ENCODE results near the gene MBP.
A peak's percentile ranks its signal among the peaks of the same experiment; 100 is the strongest.
"Not testable (repeated sequence)": the region's sequence is repeated elsewhere in the genome, so short reads cannot be mapped to it uniquely, and the experiment has no call there.

The MBP gene

DNA sequence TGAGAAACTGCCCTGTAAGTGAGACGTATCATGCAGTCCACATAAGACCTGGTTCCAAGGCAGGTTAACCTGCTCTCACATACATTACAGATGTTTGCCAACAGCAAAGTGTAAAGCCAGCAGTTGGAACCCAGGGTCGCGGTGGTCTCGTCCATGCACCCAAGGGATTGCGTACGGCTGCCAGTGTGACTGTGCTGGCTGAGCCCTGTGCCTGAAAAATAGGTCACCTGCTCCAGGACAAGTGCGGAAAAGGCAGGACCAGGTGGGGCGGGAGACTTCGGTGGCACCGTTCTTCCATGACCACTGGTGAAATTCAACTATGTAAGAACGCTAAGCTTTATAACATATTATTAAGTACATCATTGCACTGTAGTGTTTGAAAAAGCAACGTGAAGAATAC lies 110.5 kb downstream of the MBP start:
- no peak for DNase-seq

DNA sequence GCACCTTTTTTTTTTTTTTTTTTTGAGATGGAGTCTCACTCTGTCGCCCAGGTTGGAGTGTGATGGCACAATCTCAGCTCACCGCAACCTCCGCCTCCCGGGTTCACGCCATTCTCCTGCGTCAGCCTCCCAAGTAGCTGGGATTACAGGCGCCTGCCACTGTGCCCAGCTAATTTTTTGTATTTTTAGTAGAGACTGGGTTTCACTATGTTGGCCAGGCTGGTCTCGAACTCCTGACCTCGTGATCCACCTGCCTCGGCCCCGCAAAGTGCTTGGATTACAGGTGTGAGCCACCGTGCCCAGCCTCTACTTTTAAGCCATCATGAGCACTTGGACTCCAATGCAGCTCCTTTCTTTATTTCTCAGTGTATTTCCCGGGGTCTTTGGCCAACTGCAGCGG lies 111.1 kb downstream of the MBP start:
- DNase-seq: not testable (repeated sequence)

DNA sequence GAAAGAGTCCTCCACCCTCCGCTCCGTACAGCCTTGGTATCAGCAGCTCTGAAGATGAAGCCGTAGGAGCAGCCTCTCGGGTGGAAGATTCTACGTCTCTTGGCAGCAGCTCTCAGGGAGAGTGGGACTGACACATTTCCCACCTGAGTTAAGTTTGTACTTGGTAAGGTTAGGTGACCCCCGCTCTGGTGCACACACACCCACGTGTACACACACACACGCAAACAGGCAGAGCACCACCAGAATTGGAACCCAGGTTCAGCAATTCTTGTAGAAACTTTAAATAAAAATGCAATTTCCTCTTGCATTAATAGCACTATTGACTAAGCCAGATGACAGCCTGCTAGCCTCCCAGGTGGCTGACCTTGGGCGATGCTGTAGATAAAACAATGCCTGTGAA lies 111.5 kb downstream of the MBP start:
- no peak for DNase-seq

DNA sequence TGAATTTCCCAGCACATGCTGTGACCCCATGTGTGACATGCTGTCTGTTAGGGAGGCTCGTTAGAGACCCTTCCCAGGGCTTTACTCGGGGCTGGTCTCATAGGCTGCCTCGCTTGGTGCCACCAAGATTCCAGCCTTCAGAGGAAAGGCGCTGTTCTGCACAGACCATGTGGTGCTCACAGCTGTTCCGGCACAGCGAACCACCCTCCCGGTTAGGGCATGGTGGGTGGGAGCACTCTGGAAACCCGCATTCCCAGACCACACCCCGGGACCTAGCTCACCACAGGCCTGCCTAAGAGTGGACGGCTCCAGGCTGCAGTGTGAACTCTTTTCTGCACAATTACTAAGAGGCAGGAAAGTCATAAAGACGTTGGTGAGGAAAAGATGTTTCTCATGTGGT lies 112.0 kb downstream of the MBP start:
- DNase-seq: no peak

DNA sequence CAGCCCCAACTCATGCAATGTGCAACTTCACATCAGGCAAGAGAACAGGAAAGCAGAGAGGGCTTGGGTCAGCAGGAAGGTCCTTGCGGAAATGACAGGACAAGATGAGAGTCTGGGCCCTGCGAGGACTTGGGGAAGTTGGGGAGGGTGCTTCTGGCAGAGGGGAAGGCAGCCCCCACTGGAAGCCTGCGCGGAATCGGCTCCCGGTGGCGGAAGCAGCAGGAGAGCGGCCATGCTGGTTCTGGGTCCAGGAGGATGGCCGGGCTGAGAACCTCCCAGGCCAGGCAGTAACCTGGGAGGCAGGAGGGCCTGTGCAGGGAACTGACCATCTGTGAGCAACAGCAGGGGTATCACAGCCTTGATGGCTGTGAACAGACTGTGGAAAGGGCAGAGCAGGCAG lies 112.9 kb downstream of the MBP start:
- no peak for DNase-seq

DNA sequence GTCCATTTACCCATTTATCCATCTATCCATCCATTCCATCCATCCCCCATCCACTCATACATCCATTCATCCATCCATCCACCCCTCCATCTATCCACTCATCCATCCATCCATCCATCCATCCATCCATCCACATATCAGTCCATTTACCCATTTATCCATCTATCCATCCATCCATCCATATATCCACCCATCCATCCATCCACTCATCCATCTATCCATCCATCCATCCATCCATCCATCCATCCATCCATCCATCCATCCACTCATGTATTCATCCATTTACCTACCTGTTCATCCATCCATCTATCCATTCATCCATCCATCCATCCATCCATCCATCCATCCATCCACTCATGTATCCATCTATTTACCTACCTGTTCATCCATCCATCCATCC lies 113.9 kb downstream of the MBP start:
- not testable (repeated sequence) for DNase-seq

DNA sequence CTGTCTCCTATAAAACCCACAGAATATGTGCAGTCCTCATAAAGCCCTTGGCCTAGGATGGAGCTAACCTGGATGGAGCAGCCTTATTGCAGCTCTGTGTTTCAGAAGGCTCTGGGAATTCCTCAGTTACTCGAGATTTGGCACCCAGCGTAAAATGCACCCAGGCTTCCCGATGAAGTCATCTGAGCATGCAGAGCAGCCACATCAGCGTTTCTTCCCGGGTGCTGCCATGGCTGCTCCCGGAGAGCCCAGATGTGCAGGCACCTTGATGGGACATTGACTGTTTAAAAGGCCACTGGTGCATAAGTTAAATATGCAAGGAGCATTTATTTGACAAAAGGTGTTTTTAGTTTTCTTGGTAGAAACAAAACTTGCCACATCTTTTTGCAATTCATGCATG lies 115.2 kb downstream of the MBP start:
- DNase-seq: no peak

DNA sequence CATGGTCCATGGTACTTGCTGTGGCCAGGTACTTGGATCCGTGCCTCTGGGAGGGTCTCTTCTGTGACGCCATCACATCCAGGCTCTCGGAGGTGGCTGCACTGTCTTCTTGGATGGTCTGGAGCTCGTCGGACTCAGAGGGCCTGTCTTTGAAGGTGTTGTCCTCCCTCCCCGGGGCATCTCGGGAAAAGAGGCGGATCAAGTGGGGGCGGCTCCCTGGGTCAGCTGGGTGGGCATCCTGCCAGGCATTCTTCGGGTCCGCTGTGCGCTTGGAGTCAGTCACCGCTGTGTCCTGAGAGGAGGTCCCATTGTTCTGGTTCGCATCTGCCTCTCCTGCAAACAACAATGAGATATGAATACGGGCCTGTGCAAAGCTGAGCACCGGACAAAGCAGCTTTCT lies 115.6 kb downstream of the MBP start:
- no peak for DNase-seq

DNA sequence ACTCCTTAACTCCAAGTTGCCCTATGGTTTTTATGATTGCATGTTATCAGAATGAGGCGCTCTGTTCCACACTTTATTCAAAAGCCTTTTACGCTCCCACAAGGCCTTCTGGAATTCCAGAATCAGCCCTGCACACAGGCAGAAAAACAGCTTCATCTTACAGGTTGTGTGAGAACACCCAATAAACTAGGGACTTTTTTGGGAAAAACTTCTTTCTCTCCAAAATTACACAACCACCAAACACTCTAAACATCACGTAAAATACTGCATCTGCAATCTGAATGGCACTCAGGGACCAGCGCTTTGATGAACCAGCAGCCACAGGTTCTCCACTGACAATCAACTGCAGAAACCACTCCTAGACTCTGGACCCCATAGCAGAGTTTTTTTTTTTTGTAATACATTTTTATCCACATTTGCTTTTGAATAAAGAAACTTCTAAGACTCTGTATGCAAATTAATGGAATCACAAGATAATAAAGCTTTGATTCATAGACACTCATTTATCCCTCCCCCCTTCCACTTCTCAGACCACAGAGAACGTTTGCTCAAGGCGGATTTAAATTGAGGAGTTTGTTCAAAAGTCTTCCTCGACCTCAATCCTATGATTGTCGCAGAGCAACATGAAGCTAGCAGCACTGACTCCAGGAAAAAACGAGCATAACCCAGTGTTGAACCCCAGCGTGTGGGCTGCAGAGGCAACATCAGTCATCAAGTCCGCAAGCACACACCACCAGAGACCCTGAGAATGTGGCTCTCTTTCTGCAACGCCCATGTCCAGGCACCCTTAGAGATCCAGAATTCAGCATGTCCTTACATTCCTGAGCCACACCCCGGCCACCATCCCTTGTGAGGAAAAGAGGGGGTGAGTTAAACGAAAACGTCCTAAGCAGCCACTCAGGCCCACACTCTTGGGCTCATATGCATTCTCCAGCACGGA lies 116.5 kb downstream of the MBP start:
- no peak for DNase-seq

DNA sequence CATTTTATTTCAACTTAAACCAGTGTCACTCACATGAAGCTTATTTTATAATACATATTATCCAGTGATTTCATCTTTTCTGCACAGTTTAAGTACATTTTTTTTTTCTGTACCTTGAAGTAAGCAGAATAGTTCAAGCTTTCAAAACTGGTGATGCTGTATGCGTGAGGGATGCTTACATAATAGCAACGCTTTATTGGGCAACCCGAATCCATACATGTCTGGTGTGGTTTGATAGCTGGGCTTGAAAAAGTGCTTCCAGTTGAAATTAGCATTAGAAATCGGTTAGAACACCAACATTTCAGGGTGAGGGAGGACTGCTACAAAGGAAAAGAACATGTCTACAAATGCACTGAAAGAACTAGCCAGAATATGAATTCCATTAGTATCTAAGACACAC lies 117.4 kb downstream of the MBP start:
- DNase-seq: peak; percentile 73 to 87 (median 78)

DNA sequence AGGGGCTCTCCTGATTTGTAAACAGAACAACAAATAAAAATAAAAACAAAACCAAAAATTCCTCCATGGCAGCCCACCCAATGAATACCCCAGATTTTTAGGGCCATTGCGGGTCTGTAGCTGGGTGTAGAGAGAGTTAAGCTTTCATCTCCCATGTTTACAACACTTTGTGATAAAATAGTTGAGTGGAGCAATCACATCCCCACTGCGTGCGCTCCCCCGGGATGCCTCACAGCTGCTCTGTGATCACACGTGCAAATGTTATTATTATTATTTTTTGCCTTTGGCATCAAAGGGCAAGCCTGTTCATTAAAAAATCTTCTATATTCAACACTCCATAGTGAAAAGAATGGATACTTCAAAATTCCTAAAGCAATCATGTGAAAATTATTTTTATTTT lies 118.0 kb downstream of the MBP start:
- no peak for DNase-seq

DNA sequence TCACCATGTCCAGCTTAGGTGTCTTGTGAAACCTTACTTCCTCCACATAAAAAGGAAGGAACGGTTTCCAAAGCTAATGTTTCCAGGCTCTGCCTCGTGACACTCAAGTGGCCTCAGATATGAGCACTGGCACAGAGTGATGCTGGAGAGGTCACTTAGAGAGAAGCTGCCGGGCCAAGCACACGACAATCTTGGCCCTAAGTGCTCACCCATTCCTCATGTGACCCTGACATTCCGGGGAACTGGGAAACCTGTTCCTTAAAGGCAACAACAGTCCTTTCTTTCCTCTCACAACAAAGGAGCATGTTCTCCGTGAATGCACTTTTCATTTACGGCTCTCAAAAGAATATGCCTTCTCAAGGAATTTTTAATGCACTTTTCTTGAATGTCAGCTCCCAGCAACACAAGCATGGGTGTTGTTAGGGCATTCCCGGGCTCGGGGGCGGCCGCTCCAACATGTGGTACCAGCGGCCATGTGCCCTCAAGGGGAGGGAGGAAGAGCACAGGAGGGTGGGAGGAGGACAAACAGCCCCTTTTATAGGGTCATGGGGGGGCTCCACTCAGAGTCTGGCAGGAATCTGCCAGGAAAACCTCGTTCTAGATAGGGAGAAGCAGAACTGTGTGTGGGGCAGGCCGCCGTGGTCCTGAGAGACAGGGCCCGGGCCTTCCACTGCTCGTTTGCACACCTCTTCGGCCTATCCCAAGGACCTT lies 118.6 kb downstream of the MBP start:
- peak; percentile 91 to 98 (median 94) for DNase-seq

DNA sequence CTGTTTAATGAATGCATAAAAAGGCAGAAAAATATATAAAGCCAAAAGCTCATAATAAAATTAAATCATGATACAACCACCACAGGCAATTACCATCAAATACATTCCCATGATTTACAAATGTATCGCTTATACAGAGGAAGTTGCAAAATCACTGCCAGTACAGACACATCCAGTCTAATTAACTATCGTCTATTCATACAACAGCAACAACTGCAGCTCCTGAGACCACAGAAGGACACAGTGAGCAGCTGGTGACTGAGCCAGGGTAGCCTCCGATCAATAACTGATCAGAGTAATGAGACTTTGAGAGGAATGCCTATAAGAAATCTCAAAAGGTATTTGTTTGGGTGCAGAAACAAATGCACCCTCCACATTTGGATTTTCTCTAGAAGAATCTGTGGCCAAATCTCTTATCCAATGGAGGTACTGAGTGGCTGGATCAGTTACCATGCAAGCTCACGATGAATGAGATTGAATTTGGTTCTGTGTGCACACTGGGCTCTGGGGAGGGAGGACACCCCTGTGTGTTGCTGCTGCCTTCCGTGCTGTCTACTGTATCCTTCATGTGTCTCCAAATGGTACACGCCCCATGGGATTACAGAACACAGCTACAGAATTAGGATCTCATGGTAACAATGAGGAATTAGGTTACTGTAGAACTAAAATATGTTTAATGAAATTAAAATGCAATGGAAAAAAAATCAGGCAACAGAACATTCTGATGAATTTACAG lies 119.6 kb downstream of the MBP start:
- DNase-seq: peak in 2 of 4 experiments; percentile 43 to 45

DNA sequence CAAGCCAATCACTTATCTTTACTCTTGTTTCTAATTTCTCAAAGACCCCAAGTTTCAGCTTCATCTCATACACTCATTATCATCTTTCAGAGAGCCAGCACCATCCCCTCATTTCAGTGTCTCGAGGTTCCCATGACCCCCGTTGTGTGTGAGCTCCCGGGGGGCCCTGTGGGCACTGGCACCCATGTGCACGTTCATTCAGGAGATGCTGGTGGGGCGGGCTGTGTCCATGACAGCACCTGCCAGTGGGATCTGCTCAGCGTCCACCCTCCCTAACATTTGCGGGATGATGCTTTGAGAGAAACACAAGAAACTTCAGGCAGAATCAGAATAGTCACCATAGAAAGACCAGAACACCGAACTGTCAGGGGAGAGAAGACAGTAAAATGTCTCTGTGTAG lies 120.5 kb downstream of the MBP start:
- no peak for DNase-seq

DNA sequence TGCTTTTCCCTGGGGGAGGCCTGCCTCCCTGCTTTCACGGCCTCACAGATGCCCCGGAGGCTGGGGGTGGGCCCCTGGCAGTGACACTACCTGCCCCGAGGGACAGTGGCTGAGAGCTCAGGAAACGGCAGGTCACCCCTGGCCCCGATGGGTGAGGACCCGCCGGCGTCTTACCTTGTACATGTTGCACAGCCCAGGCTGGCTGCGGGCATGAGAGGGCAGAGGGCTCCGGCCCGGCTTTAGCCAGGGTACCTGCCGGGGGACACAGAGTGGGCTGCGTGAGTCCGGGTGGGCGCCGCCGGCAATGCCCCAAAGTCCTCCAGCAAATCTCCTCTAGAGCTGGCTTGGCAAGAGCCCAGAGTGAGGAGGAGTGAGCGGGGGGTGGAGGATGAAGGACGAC lies 122.9 kb downstream of the MBP start:
- no peak for DNase-seq

DNA sequence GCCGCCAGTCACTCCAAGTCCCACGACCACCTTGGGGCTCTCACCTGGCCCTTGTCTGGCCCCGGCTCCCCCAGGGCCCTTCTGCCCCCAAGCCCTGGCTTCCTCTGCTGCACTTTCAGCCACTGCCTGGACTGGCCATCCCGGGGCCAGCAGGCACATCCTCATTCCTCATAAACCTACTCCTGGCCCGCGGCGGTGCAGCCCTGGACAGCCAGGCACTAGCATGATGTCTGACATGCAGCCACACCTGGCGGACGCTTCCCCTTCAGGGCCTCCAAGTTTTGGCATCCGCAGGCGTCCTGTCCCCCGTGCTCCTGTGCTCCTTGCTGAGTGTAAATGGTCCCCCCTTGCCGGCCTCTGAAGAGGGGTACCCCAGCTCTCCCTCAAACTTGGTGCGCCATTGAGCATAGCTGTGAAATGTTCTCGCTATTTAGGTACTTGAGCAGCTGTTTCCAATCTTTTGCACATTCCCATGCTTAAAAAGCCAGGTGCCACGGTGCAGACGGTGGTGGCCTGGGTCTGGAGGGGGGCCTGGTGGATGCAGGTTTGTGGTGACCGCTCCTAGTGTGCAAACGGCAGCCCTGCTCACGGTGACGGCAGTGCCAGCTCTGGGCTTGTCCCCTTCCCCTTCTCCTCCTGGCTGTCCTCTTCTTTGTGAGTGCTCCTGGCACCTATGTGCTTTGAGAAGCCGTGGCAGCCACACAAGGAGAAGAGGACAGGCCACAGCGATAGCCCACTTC lies 123.8 kb downstream of the MBP start:
- DNase-seq: no peak

DNA sequence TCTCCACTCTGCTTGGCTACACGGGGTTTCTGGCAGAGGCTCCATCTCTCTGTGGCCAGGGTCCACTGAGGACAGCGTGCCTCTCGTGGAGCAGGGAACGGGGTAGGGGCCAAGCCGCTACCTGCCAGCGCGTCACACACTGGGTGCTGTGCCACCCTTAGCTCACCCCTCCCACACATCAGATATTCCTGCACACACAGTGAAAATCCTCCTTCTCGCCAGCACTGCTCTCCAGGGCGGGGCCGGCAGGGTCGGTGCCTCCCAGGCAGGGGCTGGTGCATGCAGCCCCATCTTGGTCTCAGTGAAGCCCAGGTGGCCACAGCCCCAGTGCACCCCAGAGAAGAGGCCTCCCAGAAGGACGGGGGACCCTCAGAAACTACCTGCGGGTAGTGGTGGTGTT lies 124.6 kb downstream of the MBP start:
- DNase-seq: no peak

DNA sequence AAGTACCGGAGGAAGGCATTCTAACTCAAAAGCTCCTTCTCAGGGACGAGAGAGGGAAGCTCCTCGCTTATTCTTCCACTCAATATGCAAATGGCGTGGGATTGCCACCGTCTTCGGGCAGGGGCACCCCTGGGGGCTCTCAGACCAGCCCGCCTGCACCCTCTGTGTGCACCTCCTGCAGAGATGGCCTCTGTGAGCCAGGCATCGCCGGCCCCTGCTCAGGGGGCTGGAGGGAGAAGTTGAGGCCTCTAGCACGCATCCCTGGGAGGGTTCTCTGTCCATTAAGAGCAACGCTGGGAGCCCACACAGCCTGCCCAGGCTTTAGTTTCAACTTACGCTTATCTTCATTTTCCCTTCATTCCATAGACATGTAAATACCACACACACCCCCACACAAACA lies 125.3 kb downstream of the MBP start:
- no peak for DNase-seq

DNA sequence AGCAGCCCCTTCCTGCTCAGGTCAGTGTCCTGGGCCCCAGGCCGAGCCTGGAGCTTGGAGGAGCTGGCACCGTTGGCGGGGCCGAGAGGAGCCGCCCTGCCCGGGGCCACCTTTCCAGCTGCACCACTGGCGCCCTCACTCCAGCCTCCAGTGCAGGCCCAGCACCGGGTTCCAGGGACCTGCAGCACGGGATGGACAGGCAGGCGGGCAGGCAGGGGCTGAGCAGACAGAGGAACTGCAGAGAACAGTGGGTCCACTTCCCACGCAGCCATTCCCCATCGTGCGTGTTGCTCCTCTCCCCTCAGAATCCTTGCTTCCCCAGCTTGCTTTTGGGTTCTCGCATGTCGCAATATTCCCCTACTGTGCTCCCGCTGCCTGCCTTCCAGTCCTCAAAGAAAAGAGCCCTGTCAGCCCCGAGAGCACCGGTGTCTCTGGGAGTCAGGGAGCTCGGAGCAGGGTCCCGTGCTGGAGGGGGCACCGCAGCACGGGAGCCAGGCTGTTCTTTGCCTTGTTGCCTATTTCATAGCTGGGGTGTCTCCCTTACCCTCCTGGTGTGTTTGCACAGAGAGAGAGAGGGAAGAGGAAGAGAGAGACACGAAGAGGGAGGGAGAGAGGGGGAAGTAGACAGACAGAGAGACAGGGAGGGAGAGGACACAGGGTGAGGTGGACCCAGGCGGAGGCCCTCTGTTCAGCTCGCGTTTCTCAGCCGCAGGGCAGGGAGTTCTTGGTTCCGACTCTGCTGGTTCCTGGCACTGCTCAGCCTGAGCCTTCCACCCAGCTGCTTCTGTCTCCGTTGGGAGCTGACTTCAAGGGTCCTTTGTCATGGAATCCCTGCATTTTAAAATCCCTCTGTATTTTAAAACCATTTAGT lies 126.0 kb downstream of the MBP start:
- DNase-seq: peak; percentile 66 to 85 (median 83)

DNA sequence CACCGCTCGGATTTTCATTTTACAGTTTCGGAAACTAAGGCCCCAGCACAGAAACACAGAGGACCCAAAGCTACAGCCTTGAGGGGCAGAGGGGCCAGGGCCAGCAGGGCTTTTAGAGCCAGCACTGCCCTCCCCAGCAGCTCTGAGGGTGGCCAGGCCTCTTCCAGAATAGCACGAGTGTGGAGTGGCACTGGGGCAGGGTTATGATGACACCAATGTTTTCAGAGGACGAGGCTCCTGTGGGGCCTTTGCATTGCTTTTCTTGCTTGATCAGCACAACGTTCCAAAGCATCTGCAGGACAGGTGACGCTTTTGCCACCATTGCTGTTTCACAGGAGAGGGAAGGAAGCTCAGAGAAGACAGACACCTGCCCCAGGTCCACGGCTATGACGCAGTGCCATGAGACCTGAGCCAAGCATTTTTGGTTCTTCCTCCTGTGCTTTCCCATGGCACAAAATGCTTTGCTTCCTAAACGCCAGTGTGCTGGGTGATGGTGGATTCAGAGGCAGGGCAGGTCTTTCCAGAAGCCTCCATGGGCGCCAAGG lies 126.9 kb downstream of the MBP start:
- DNase-seq: peak in 1 of 4 experiments; percentile 38
